Adrenal gland (tissue), 12 donors: ENCODE results near the gene BSDC1. TPM values are rescaled to one million over a fixed set of nuclear protein-coding genes. Genes with fewer than 3 reads are reported as not detected.

Experiments
- DNase-seq, 7 donors: peaks; one replicate each; pipeline ENCODE4 v3.0.0-alpha.2; 2019 to 2020
- H3K27ac ChIP-seq, 5 donors: fragments of 200-600 bp; sonication (generic) in 4 of 5; 1 replicate in 3 of 5; 2 replicates in 2 of 5; pipeline versions ENCODE4 v1.5.1 to v1.8.0; 2016 to 2020; ENCODE audit warnings: mild to moderate bottlenecking in 1 of 5
- H3K27me3 ChIP-seq: fragments of 200-600 bp; 2 replicates; pipeline ENCODE4 v1.8.0; 2021
- H3K36me3 ChIP-seq, 2 donors: fragments of 200-600 bp; replicated peaks in 1 of 2; 1 replicate in 1 of 2; 2 replicates in 1 of 2; pipeline versions ENCODE4 v1.5.1 to v1.8.0; 2018 to 2022
- H3K4me1 ChIP-seq, 2 donors: fragments of 200-600 bp; replicated peaks in 1 of 2; 1 replicate in 1 of 2; 2 replicates in 1 of 2; pipeline versions ENCODE4 v1.5.1 to v1.8.0; 2018 to 2021
- H3K4me3 ChIP-seq, 4 donors: fragments of 200-600 bp; sonication (generic) in 3 of 4; one replicate each; pipeline ENCODE4 v1.5.1; 2016 to 2018
- H3K9me3 ChIP-seq, 3 donors: fragments of 200-600 bp; sonication (generic) in 1 of 3; replicated peaks in 1 of 3; 1 replicate in 2 of 3; 2 replicates in 1 of 3; pipeline versions ENCODE4 v1.5.1 to v1.8.0; 2016 to 2021
- POLR2A ChIP-seq, 2 donors: fragments of 450-650 bp; IDR thresholded peaks; one replicate each; pipeline ENCODE4 v1.6.1; 2017; ENCODE audit warnings: antibody characterized with exemption in 2 of 2, mild to moderate bottlenecking in 2 of 2, moderate library complexity in 1 of 2
- WGBS, 4 donors: extraction: QIAGEN DNeasy Blood & Tissue Kit in 2 of 4; methylation state at CpG; one replicate each; pipeline versions ENCODE4 v1.1.5 to v1.1.7; 2013 to 2017; 5-methylcytosine and 5-hydroxymethylcytosine counted together
- intact Hi-C, 2 donors: fragments of 100-400 bp; cut with DNase I; formaldehyde crosslinking; loops; one replicate each; pipeline versions ENCODE4 v1.14.1 to v1.15.0; 2022 to 2023
- polyA plus RNA-seq, 3 donors: library from polyadenylated mRNA; stranded (reverse); fragments of 200-250 nt in 2 of 3; fragments of 350-450 nt in 1 of 3; fragmentation: Illumina TruSeq in 1 of 3; extraction: RNeasy Lipid Tissue Mini Kit (QIAGEN cat#74804) in 1 of 3; gene quantifications; one replicate each; pipeline ENCODE4 v1.2.3, GENCODE V29; 2013 to 2014
- total RNA-seq, 9 donors: library from RNA; depleted of rRNA in 4 of 9; stranded (reverse); fragments of >200 nt in 4 of 9; fragments of 120-200 nt in 1 of 9; fragmentation: NEBNext Ultra II Directional in 1 of 9; extraction: Animal tissue kit (Norgen Biotek cat#: 25700) in 1 of 9; gene quantifications; one replicate each; pipeline versions ENCODE4 v1.1.0 to v1.2.4, GENCODE V29; 2013 to 2023
- TF ChIP-seq, protein P1 (sequence below), 6 experiments: fragments of 450-650 bp in 4 of 6; fragments of 200-600 bp in 2 of 6; sonication (generic) in 1 of 6; IDR thresholded peaks; 1 replicate in 5 of 6; 2 replicates in 1 of 6; pipeline versions ENCODE4 v1.5.1 to v1.8.0; 2016 to 2021; ENCODE audit warnings: antibody characterized with exemption in 6 of 6, mild to moderate bottlenecking in 2 of 6, moderate library complexity in 1 of 6
- donor health status: healthy with polysubstance abuse.
- donor health status: Bipolar disorder and iron deficiency.
- donor health status: DM: yes; HTN: yes; CAD: no.
- donor health status: DM: no; HTN: no; CAD: no.
- donor health status: DM: no; HTN: no; CAD: no.
- donor health status: DM: yes; HTN: yes; CAD: no.

BSDC1 gene
- total and polyA plus RNA-seq, 12 donors = 47.9 to 153 (median 107) TPM

DNA sequence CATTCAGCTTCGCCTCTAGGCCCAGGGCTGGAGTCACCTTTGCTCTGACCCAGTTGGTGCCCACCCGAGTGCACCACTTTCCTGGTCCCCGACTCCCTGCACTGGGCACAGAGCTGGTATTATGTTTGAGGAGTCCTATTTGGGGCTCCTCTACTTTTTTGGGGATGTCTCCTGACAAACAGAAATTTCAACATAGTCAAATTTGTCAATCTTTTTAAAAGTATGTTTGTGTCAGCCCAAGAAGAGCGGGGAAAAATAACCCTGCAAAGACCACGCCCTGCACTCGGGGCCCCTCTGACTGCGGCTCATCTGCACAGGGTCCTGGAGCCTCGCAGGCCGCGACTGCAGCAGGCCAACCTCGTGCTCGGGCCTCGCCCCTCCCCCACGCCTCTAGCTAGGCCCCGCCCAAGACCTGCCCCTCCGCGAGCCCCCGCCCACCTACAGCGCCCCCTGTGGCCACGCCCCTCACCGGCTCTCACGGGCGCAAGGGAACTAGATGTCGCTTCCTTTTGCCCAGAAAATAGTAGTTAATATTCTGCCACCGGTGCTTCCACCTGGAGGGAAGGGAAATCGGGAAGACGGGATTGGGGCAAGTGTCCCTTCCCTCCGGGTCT, 43.3 kb downstream of the BSDC1 start:
- Histone ChIP-seq H3K9me3 (no peaks in the 10 kb centered on the region), H3K27me3 (no peaks in the 10 kb centered on the region), H3K4me3 (peak overlapping the region in 2 of 4 donors; percentile 35 to 66), H3K27ac (peak overlapping the region in 4 of 5 donors; percentile 93 to 97 (median 94)), H3K36me3 (no peaks in the 10 kb centered on the region), H3K4me1 (peaks cover 43 to 76% of the 10 kb centered on the region in 2 donors)
- intact Hi-C loops = no loop called here
- TF ChIP-seq, protein P1, sequence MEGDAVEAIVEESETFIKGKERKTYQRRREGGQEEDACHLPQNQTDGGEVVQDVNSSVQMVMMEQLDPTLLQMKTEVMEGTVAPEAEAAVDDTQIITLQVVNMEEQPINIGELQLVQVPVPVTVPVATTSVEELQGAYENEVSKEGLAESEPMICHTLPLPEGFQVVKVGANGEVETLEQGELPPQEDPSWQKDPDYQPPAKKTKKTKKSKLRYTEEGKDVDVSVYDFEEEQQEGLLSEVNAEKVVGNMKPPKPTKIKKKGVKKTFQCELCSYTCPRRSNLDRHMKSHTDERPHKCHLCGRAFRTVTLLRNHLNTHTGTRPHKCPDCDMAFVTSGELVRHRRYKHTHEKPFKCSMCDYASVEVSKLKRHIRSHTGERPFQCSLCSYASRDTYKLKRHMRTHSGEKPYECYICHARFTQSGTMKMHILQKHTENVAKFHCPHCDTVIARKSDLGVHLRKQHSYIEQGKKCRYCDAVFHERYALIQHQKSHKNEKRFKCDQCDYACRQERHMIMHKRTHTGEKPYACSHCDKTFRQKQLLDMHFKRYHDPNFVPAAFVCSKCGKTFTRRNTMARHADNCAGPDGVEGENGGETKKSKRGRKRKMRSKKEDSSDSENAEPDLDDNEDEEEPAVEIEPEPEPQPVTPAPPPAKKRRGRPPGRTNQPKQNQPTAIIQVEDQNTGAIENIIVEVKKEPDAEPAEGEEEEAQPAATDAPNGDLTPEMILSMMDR (IDR thresholded peaks at IDR 0.05) = peak; percentile 47 to 71 (median 64)
- TF ChIP-seq POLR2A (IDR thresholded peaks at IDR 0.05) = no peak
- 18 to 76% (median 28%) methylated on average over 7 to 28 of the region's 28 CpGs for WGBS, 4 donors
- DNase-seq = peak; percentile 80 to 88 (median 84)

DNA sequence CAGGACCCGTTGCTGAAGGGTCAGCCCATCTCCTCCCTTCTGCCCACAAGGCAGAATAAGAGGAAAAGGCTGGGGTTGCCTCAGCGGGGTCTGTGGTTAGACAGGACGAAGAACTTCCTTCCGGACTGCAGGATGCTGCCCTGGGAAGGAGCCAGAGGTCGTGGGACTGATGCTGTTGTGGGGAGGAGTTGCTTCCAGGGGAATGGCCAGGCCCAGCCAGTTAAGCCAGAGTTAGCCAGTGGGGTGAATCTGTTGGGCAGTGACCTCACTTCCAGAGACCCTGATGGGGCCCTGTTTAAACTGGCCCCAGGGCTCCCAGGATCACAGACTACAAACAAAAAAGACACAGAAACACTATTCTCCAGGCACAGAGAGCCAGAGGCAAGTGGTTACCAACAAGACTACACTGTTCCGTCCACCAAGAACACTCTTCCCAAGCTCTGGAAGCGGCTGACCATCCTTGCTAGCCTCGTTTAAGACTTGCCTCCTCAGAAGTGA, 45.0 kb downstream of the BSDC1 start:
- H3K36me3 ChIP-seq = no peaks in the 10 kb centered on the region
- peaks cover 45 to 78% of the 10 kb centered on the region in 2 donors for H3K4me1 ChIP-seq
- H3K9me3 ChIP-seq = no peaks in the 10 kb centered on the region
- 40 to 62% (median 54%) methylated on average over 5 to 8 of the region's 8 CpGs for WGBS, 4 donors
- TF ChIP-seq, protein P1 (IDR thresholded peaks at IDR 0.05) = no peak
- TF ChIP-seq POLR2A (IDR thresholded peaks at IDR 0.05) = no peak
- no peak overlapping the region for H3K4me3 ChIP-seq
- peak; percentile 50 to 84 (median 71) for DNase-seq
- H3K27ac ChIP-seq = peak overlapping the region in 1 of 5 donors; percentile 95
- intact Hi-C loops = no loop called here
- H3K27me3 ChIP-seq = no peaks in the 10 kb centered on the region

DNA sequence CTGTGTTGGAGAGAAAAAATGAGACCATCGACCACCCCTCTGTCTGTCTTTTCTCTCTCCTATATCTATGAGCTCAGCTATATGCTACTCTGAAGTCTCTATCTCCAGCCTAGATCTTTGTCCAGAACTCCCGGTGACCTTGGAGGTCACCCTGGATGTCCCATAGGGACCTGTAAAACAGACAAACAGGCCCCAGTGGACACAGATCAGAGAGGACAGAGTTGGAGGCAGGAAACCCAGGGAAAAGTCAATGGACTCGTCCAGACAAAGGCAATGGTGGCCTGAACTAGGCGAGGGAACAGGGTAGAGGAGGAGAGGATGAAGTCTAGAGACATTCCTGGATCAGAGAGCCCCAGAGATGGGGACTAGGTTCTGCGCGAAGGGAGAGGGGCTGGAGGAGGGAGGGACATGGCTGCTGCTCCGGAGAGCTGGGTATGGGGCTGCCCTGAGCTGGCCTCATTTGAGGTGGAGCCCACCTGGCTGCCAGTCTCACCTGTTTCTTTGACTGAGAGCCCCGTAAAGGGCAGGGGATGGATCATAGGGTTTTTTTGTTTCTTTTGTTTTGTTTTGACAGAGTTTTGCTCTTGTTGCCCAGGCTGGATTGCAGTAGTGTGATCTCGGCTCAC, 47.6 kb downstream of the BSDC1 start:
- Histone ChIP-seq H3K4me1 (peaks cover 20 to 52% of the 10 kb centered on the region in 2 donors), H3K4me3 (no peak overlapping the region), H3K27me3 (no peaks in the 10 kb centered on the region), H3K36me3 (no peaks in the 10 kb centered on the region), H3K27ac (peak overlapping the region in 1 of 5 donors; percentile 36), H3K9me3 (no peaks in the 10 kb centered on the region)
- no peak for TF ChIP-seq POLR2A (IDR thresholded peaks at IDR 0.05)
- TF ChIP-seq, protein P1 (IDR thresholded peaks at IDR 0.05) = no peak
- 81 to 91% (median 85%) methylated on average over 9 of the region's 9 CpGs for WGBS, 4 donors
- intact Hi-C loops = no loop called here
- no peak for DNase-seq

DNA sequence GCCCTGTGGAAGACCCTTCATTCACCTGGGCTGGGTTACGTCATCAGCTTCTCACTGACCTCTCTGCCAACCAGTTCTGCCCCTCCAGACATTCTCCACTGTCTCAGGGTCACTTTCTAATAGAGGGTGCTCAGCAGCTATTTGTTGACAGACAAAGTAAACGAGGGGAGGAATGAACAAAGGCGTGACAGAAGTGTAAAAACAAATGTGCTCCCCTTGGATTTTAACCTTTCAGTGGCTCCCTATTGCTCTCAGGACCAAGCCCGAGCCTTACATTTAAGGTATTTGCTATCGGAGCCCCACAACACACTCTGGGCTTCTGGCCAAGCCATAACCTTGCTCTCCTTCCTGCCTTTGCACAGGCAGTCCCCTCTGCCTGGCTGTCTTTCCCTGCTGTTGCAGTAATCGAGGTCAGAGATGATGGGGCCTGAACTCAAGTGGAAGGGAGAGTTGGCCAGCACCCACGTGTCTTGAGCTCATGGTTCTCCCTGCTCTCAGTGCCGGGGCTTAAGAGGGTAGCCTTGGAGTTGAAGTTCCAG, 48.9 kb downstream of the BSDC1 start:
- Histone ChIP-seq H3K36me3 (no peaks in the 10 kb centered on the region), H3K27me3 (no peaks in the 10 kb centered on the region), H3K4me3 (no peak overlapping the region), H3K4me1 (peaks cover 20 to 45% of the 10 kb centered on the region in 2 donors), H3K27ac (peak overlapping the region in 4 of 5 donors; percentile 38 to 76 (median 59)), H3K9me3 (no peaks in the 10 kb centered on the region)
- no peak for TF ChIP-seq POLR2A (IDR thresholded peaks at IDR 0.05)
- TF ChIP-seq, protein P1 (IDR thresholded peaks at IDR 0.05) = no peak
- peak; percentile 67 to 89 (median 85) for DNase-seq
- intact Hi-C loops = no loop called here
- WGBS, 4 donors = 13 to 19% (median 19%) methylated on average over 6 to 8 of the region's 8 CpGs
